Sigmoid colon (tissue), 4 donors: ENCODE measurements around the gene THEMIS.

Source experiments
- EP300 ChIP-seq, 4 donors: sonication (generic); formaldehyde crosslinking; IDR thresholded peaks; one replicate each; pipeline ENCODE4 v1.6.1; 2017; ENCODE audit warnings: antibody characterized with exemption in 4 of 4
- POLR2AphosphoS5 ChIP-seq, 4 donors: sonication (generic); formaldehyde crosslinking; IDR thresholded peaks; one replicate each; pipeline ENCODE4 v1.6.1; 2017; ENCODE audit warnings: antibody characterized with exemption in 4 of 4

DNA sequence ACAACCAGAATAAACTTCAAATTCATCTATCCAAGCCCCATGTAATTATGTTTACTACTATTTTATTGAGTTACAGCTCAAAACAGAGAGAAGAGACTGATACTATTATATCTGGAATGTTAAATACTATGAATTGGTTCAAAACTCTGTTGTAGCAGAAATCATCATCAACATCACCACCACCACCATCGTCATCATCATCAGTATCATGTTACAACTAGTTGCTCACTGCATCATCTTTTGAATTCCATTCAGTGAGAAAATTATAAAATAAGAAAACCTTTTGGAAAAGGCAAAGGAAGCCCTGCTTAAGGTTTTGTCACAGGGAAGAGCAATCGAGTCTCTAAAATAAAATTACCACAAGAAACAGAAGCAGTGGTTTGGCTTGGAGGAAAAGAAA, 36.2 kb upstream of the THEMIS start:
- TF ChIP-seq POLR2AphosphoS5 (IDR thresholded peaks at IDR 0.05) (no peak), EP300 (IDR thresholded peaks at IDR 0.05) (no peak)
